GM12864 (cell line): Measurements from ENCODE around the gene PCBP4.

Experiments used
- DNase-seq: peaks from one replicate; pipeline ENCODE4 v3.0.0-alpha.2; 2011; ENCODE audit warnings: low read depth
- H3K4me3 ChIP-seq: 2 replicates; pipeline ENCODE4 v1.5.1; 2011; ENCODE audit warnings: mild to moderate bottlenecking, low read depth, low read length, control low read depth
- CTCF ChIP-seq: IDR thresholded peaks from 2 replicates; pipeline ENCODE4 v1.5.1; 2011; ENCODE audit warnings: low read depth, mild to moderate bottlenecking, moderate library complexity, low read length, control low read depth, inconsistent platforms; ENCODE audit errors: missing control alignments

The PCBP4 gene

GRCh38 chr3:51945031-51945840 lies 22.0 kb downstream of the PCBP4 start:
- H3K4me3 ChIP-seq: no peak overlapping the region
- no peak for DNase-seq
- TF ChIP-seq CTCF: no peak

DNA sequence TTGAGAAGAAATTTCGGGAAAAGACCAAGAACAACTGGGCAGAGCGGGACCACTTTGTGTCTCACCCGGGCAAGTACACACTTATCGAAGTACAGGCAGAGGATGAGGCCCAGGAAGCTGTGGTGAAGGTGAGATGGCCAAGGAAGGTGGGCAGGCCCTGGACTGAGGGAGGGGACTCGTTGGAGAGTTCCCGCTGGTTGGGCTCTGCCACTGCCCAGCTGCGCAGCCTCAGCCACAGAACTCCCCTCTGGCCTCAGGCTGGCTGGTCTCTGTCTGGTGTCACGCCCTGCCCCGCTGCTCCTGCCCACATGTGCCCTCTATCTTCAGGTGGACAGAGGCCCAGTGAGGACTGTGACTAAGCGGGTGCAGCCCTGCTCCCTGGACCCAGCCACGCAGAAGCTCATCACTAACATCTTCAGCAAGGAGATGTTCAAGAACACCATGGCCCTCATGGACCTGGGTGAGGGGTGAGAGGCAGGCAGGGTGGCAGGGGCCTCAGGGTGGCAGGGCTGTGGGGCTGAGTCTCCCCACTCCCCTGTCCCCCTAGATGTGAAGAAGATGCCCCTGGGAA lies 22.7 kb downstream of the PCBP4 start:
- H3K4me3 ChIP-seq: no peak overlapping the region
- no peak for DNase-seq
- TF ChIP-seq CTCF: no peak

DNA sequence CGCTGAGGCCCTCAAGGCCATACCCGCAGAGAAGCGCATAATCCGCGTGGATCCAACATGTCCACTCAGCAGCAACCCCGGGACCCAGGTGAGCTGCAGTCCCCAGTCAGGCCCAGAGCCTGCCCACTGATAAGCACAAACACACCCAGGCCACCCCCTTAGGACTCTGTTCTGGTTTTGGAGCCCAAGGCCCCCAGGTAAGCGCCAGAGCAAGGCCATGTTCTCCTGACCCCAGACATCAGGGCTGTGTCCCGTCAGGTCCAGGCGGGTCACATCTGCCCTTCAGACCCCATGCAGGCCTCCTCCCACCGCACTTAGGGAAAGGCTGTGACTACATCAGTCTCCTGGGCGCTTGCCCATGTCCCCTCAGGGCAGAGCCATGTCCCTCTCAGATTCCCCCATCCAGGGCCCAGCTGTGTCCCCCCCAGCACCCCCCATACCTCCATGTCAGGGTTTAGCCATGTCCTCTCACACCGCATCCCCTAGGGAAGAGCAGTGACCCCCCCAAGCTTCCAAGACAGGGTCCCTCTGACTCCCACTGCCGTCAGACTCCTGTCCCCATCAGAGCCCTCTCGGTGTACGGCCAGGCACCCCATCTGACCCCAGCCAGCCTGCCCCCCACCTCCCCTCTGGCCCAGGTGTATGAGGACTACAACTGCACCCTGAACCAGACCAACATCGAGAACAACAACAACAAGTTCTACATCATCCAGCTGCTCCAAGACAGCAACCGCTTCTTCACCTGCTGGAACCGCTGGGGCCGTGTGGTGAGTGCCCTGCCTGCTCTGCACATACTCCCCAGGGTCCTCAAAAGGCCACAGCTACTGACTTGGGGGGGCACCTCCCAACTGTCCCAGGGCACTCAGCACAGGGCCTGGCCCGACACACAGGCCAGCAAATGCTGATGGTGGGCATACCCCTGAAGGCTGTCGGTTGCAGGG lies 23.5 kb downstream of the PCBP4 start:
- no peak for TF ChIP-seq CTCF
- DNase-seq: no peak

GRCh38 chr3:51942603-51943450 lies 24.4 kb downstream of the PCBP4 start:
- DNase-seq: peak; percentile 44
- peak overlapping the region; percentile 76 for H3K4me3 ChIP-seq
- no peak for TF ChIP-seq CTCF

More for the DNA sequence above, 23.5 kb downstream of the PCBP4 start:
- H3K4me3 ChIP-seq: peak overlapping the region; percentile 76

DNA sequence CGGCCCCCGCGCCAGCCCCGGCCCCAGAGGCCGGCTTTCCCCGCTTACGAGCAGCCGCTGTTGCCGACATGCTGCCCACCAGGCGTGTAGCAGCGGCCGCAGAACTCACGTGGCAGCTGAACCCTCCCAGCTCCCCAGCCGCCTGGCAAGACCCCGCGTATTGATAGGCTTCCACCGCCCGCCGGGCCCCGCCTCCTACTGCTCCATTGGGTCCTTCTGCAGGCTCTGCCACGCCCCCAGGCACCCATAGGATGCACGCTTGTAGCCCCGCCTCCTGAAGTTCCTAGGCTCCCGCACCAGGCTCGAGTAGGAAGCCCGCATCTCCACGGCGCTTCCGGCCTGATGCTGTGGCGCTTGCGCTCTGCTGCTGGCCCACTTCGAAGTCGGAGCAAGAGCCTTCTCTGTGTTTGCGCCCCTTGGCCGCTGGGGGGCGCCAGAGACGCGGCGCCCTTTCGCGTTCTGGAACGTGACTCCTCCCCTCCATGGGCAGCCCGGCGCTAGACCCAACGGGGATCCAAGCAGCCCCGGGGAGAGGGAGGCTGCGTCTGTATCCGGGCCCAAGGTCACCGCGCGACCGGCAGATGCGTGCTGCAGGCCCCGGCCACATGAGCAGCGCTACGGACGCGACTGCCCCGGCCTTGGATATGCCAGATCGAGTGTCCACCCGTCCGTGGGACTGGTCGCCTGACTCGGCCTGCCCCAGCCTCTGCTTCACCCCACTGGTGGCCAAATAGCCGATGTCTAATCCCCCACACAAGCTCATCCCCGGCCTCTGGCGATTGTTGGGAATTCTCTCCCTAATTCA lies 25.3 kb downstream of the PCBP4 start, which contains the start of the genes PARP3 and RRP9:
Gene PARP3 (plus strand): TSS at position 566 of the 805 bp plus-strand sequence. CDS start 993 bp downstream, outside the sequence.
Gene RRP9 (minus strand): TSS at position 107 of the 805 bp plus-strand sequence. CDS start 37 bp downstream, at position 70.
- peak; percentile 98 for TF ChIP-seq CTCF
- peak; percentile 99 for DNase-seq
- peak within 1 kb of the TSS; percentile 88 for H3K4me3 ChIP-seq
